HCT116 (cell line): Measurements from ENCODE around the gene RAVER2. TPM values are rescaled to one million over a fixed set of nuclear protein-coding genes. Genes with fewer than 3 reads are reported as not detected.

Source experiments
- ATAC-seq: fragments of 200-7000 bp; cut with Tn5 transposase; 2 replicates; pipeline ENCODE4 v1.9.1; 2020; ENCODE audit warnings: mild to moderate bottlenecking, moderate library complexity
- BruUV-seq: library from RNA; stranded (reverse); fragments of 400-500 nt; replicated peaks from 2 replicates; lab custom pipeline; 2021; lab: Mats Ljungman, UMichigan
- CTCF ChIA-PET: fragments of 300-600 bp; sonication (Branson Sonifier 250); formaldehyde crosslinking; loops from one replicate; lab custom pipeline; 2021; ENCODE audit warnings: antibody characterized with exemption; lab: Charles Lee
- POLR2A ChIA-PET: fragments of 300-600, 350-600 bp; sonication (Branson Sonifier 250); formaldehyde crosslinking; loops from one replicate; lab custom pipeline; 2021; ENCODE audit warnings: antibody characterized with exemption; lab: Charles Lee
- RAD21 ChIA-PET, 2 experiments: fragments of 300-600 bp; sonication (Branson Sonifier 250); formaldehyde crosslinking; loops; one replicate each; lab custom pipeline; 2023; ENCODE audit warnings: low total read pairs in 2 of 2; ENCODE audit not compliant: uncharacterized antibody in 2 of 2, unreplicated experiment in 2 of 2, low non-redundant PET in 1 of 2; lab: Charles Lee
- DNase-seq: peaks from one replicate; pipeline ENCODE4 v3.0.0-alpha.2; 2010; ENCODE audit warnings: low read depth, low spot score
- H2AFZ ChIP-seq: fragments of 200-600 bp; shearing (Covaris generic), sonication (generic); 2 replicates; pipeline ENCODE4 v1.6.1; 2017; ENCODE audit warnings: low read depth, mixed run types, mixed read lengths, antibody characterized with exemption, low read length; ENCODE audit not compliant: poor library complexity, severe bottlenecking
- H3K27ac ChIP-seq: 2 replicates; pipeline ENCODE4 v1.5.1; 2012; ENCODE audit warnings: low read depth, low read length
- H3K27me3 ChIP-seq: fragments of 200-600 bp; sonication (generic); 2 replicates; pipeline ENCODE4 v1.6.1; 2016; ENCODE audit warnings: mixed run types, low read length, mixed read lengths; ENCODE audit not compliant: insufficient read depth
- H3K36me3 ChIP-seq, 2 experiments: fragments of 200-500 bp in 1 of 2; fragments of 200-600 bp in 1 of 2; sonication (Bioruptor generic) in 1 of 2; sonication (generic) in 1 of 2; 2 replicates each; pipeline versions ENCODE4 v1.5.1 to v1.6.1; 2014 to 2016; ENCODE audit warnings: low read length in 2 of 2, inconsistent platforms in 1 of 2, mixed read lengths in 1 of 2, mixed run types in 1 of 2; ENCODE audit not compliant: insufficient read depth in 2 of 2, control insufficient read depth in 1 of 2
- H3K4me1 ChIP-seq, 2 experiments: fragments of 200-600 bp in 1 of 2; sonication (generic) in 1 of 2; 2 replicates each; pipeline versions ENCODE4 v1.5.1 to v1.6.1; 2012 to 2017; ENCODE audit warnings: low read length in 2 of 2, inconsistent platforms in 1 of 2, mild to moderate bottlenecking in 1 of 2, mixed read lengths in 1 of 2, mixed run types in 1 of 2, moderate library complexity in 1 of 2; ENCODE audit not compliant: insufficient read depth in 2 of 2, control insufficient read depth in 1 of 2
- H3K4me2 ChIP-seq: fragments of 200-600 bp; sonication (generic); 2 replicates; pipeline ENCODE4 v1.6.1; 2017; ENCODE audit warnings: mixed run types, low read length, mixed read lengths
- H3K4me3 ChIP-seq, 2 experiments: fragments of 200-600 bp in 1 of 2; sonication (generic) in 1 of 2; replicated peaks in 1 of 2; 2 replicates each; pipeline ENCODE4 v1.5.1; 2011 to 2016; ENCODE audit warnings: low read length in 2 of 2, control low read depth in 1 of 2, low read depth in 1 of 2, mild to moderate bottlenecking in 1 of 2, mixed read lengths in 1 of 2, mixed run types in 1 of 2
- H3K79me2 ChIP-seq: fragments of 200-600 bp; sonication (generic); 2 replicates; pipeline ENCODE4 v1.6.1; 2017; ENCODE audit warnings: mild to moderate bottlenecking, mixed run types, low read length, moderate library complexity, mixed read lengths; ENCODE audit not compliant: insufficient read depth
- H3K9ac ChIP-seq: fragments of 200-600 bp; sonication (generic); 2 replicates; pipeline ENCODE4 v1.6.1; 2016; ENCODE audit warnings: low read length, mixed read lengths
- H3K9me2 ChIP-seq: fragments of 200-600 bp; sonication (generic), shearing (Covaris generic); 2 replicates; pipeline ENCODE4 v1.6.1; 2017; ENCODE audit warnings: mixed run types, mild to moderate bottlenecking, moderate library complexity; ENCODE audit not compliant: insufficient read depth
- H3K9me3 ChIP-seq, 2 experiments: fragments of 200-500 bp in 1 of 2; fragments of 200-600 bp in 1 of 2; sonication (Bioruptor generic) in 1 of 2; sonication (generic) in 1 of 2; 2 replicates each; pipeline ENCODE4 v1.6.1; 2014 to 2017; ENCODE audit warnings: low read length in 2 of 2, mixed read lengths in 2 of 2, inconsistent platforms in 1 of 2, low read depth in 1 of 2, mild to moderate bottlenecking in 1 of 2, mixed run types in 1 of 2, moderate library complexity in 1 of 2; ENCODE audit not compliant: control insufficient read depth in 1 of 2, insufficient read depth in 1 of 2
- H4K20me1 ChIP-seq: fragments of 200-600 bp; sonication (generic), shearing (Covaris generic); 2 replicates; pipeline ENCODE4 v1.6.1; 2017; ENCODE audit warnings: mixed run types, mild to moderate bottlenecking, moderate library complexity; ENCODE audit not compliant: insufficient read depth
- ATF3 ChIP-seq: IDR thresholded peaks from 2 replicates; pipeline ENCODE4 v1.6.1; 2012
- CBX3 ChIP-seq: IDR thresholded peaks from 2 replicates; pipeline ENCODE4 v1.6.1; 2012; ENCODE audit warnings: low read depth
- CEBPB ChIP-seq: IDR thresholded peaks from 2 replicates; pipeline ENCODE4 v1.6.1; 2012; ENCODE audit warnings: low read depth
- CTCF ChIP-seq, 3 experiments: fragments of 200-600 bp in 1 of 3; sonication (generic) in 1 of 3; IDR thresholded peaks in 2 of 3; conservative IDR thresholded peaks in 1 of 3; 2 replicates each; pipeline ENCODE4 v1.5.1; 2012 to 2017; ENCODE audit warnings: low read depth in 2 of 3, low read length in 2 of 3, antibody characterized with exemption in 1 of 3, borderline replicate concordance in 1 of 3, control low read depth in 1 of 3, mild to moderate bottlenecking in 1 of 3, mixed read lengths in 1 of 3, mixed run types in 1 of 3, moderate library complexity in 1 of 3; ENCODE audit not compliant: insufficient read depth in 1 of 3
- EGR1 ChIP-seq: IDR thresholded peaks from 2 replicates; pipeline ENCODE4 v1.6.1; 2012; ENCODE audit warnings: low read depth
- EZH2 ChIP-seq: fragments of 200-600 bp; sonication (generic); IDR thresholded peaks from 2 replicates; pipeline ENCODE4 v1.6.1; 2017; ENCODE audit warnings: antibody characterized with exemption, mixed run types
- FOSL1 ChIP-seq: IDR thresholded peaks from 2 replicates; pipeline ENCODE4 v1.6.1; 2012; ENCODE audit warnings: low read depth
- POLR2A ChIP-seq: IDR thresholded peaks from 2 replicates; pipeline ENCODE4 v1.7.0; 2011; ENCODE audit warnings: borderline replicate concordance; ENCODE audit not compliant: insufficient read depth, insufficient read length; ENCODE audit errors: extremely low read depth
- POLR2AphosphoS5 ChIP-seq: IDR thresholded peaks from 2 replicates; pipeline ENCODE4 v1.6.1; 2011; ENCODE audit warnings: mild to moderate bottlenecking, low read depth, low read length, moderate library complexity
- SIN3A ChIP-seq: IDR thresholded peaks from 2 replicates; pipeline ENCODE4 v1.6.1; 2012; ENCODE audit warnings: low read depth
- SRF ChIP-seq: IDR thresholded peaks from 2 replicates; pipeline ENCODE4 v1.6.1; 2012; ENCODE audit warnings: low read depth
- YY1 ChIP-seq: IDR thresholded peaks from 2 replicates; pipeline ENCODE4 v1.6.1; 2011; ENCODE audit warnings: low read length, low read depth, moderate library complexity, mild to moderate bottlenecking; ENCODE audit not compliant: insufficient replicate concordance; ENCODE audit errors: extremely low read depth
- ZNF274 ChIP-seq: fragments of 200-500 bp; sonication (Bioruptor generic); IDR thresholded peaks from 2 replicates; pipeline ENCODE4 v1.6.1; 2014; ENCODE audit warnings: mild to moderate bottlenecking, low read depth, low read length, inconsistent platforms
- intact Hi-C: fragments of 100-400 bp; cut with micrococcal nuclease; formaldehyde crosslinking; loops from 2 replicates; pipeline ENCODE4 v1.10.0; 2022
- total RNA-seq: library from RNA; stranded (reverse); gene quantifications from one replicate; pipeline ENCODE4 v1.2.1, GENCODE V29; 2021; ENCODE audit not compliant: unreplicated experiment

RAVER2 gene
- total RNA-seq, 1 experiment from 2014 or later = 23.2 TPM

- Histone ChIP-seq H3K9ac (no peak overlapping the region), H3K27me3 (no peaks in the 10 kb centered on the region)
- no TSS peak for BruUV-seq
These were observed 9.3 kb downstream of the RAVER2 start for GRCh38 chr1:64754173-64754572.

More at GRCh38 chr1:64754173-64754572, 9.3 kb downstream of the RAVER2 start:
- peaks cover 83% of the 10 kb centered on the region for H3K79me2 ChIP-seq
- ChIA-PET RAD21 (no interaction called here), CTCF (no interaction called here), POLR2A (no interaction called here)
- H3K4me3 ChIP-seq = no peak overlapping the region
- no peaks in the 10 kb centered on the region for H4K20me1 ChIP-seq
- no peak for TF ChIP-seq YY1
- TF ChIP-seq CTCF (IDR thresholded peaks at IDR 0.05 in 2 of 3, conservative IDR thresholded peaks at IDR 0.05 in 1 of 3; ENCODE audit: borderline replicate concordance in 1 of 3, insufficient read depth in 1 of 3, low read depth in 2 of 3, low read length in 2 of 3) = no peak
- no peak for TF ChIP-seq POLR2AphosphoS5
- no peak for TF ChIP-seq EGR1
- TF ChIP-seq CEBPB = no peak
- no peak for TF ChIP-seq FOSL1
- TF ChIP-seq ZNF274 = no peak
- TF ChIP-seq SIN3A = no peak
- TF ChIP-seq EZH2 = no peak
- no peak for TF ChIP-seq POLR2A
- no peak for TF ChIP-seq CBX3
- no peak for TF ChIP-seq SRF
- TF ChIP-seq ATF3 = no peak
- no peaks in the 10 kb centered on the region for H3K4me1 ChIP-seq
- H3K36me3 ChIP-seq = no peaks in the 10 kb centered on the region
- H2AFZ ChIP-seq = no peak overlapping the region
- H3K9me3 ChIP-seq = no peaks in the 10 kb centered on the region
- no peaks in the 10 kb centered on the region for H3K9me2 ChIP-seq
- DNase-seq (no peak), ATAC-seq (no peak)
- intact Hi-C loops = no loop called here
- no peak overlapping the region for H3K4me2 ChIP-seq
- H3K27ac ChIP-seq = no peak overlapping the region
